AG04450 (cell line): Measurements from ENCODE around the gene RBM3. TPM values are rescaled to one million over a fixed set of nuclear protein-coding genes. Genes with fewer than 3 reads are reported as not detected.

ENCODE experiments used
- CTCF ChIA-PET: fragments of 300-600, 350-600 bp; formaldehyde crosslinking; extraction: SDS; loops from one replicate; lab custom pipeline; 2022; ENCODE audit warnings: antibody characterized with exemption, inconsistent platforms; lab: Charles Lee
- POLR2A ChIA-PET: fragments of 350-600 bp; formaldehyde crosslinking; extraction: SDS; loops from one replicate; lab custom pipeline; 2021; ENCODE audit warnings: antibody characterized with exemption, inconsistent platforms; lab: Yijun Ruan, JAX
- DNase-seq: peaks from one replicate; pipeline ENCODE4 v3.0.0-alpha.2; 2011; ENCODE audit warnings: low read depth, low spot score
- H3K27ac ChIP-seq: one replicate; pipeline ENCODE4 v1.5.1; 2012; ENCODE audit warnings: low read depth, low read length, control low read depth
- H3K27me3 ChIP-seq: one replicate; pipeline ENCODE4 v1.6.0; 2012; ENCODE audit warnings: low read length; ENCODE audit not compliant: control insufficient read depth, insufficient read depth
- H3K4me3 ChIP-seq: 2 replicates; pipeline ENCODE4 v1.5.1; 2011; ENCODE audit warnings: mild to moderate bottlenecking, low read depth, low read length, control low read depth
- H3K9me3 ChIP-seq: 2 replicates; pipeline ENCODE4 v1.5.1; 2012; ENCODE audit warnings: low read length; ENCODE audit not compliant: control insufficient read depth, insufficient read depth
- CTCF ChIP-seq: IDR thresholded peaks from 2 replicates; pipeline ENCODE4 v1.5.1; 2011; ENCODE audit warnings: low read depth, low read length, control low read depth, inconsistent platforms
- polyA plus RNA-seq: library from polyadenylated mRNA; depleted of rRNA; stranded (reverse); fragments of >200 nt; gene quantifications from 2 replicates; pipeline ENCODE4 v1.2.3, GENCODE V29; 2011; rRNA removed
- small RNA-seq: library from RNA; depleted of rRNA; stranded (forward); fragments of <200 nt; gene quantifications from one replicate; pipeline ENCODE3, GENCODE V24; 2012; ENCODE audit warnings: low read depth; ENCODE audit not compliant: insufficient read length

Gene RBM3
- polyA plus RNA-seq, 1 experiment, result 317 TPM

- Histone ChIP-seq H3K27ac (no peak overlapping the region), H3K9me3 (no peaks in the 10 kb centered on the region), H3K4me3 (no peak overlapping the region), H3K27me3 (no peaks in the 10 kb centered on the region)
- no peak for DNase-seq
- no peak for TF ChIP-seq CTCF
- CTCF ChIA-PET, result no interaction called here
- POLR2A ChIA-PET, result no interaction called here
Measured at GRCh38 chrX:48626401-48627298, 52.4 kb downstream of the RBM3 start.

Small RNA genes lying within 50 kb of the gene (small RNA-seq; reads per million reads assigned to genes)
- gene MRPL32P1, result not detected

Other genes starting within 250 kb of the RBM3 start
- not detected in 2 replicates for gene SSX3, start 217.8 kb upstream of the RBM3 start, polyA plus RNA-seq
- gene SSX4, start 190.9 kb upstream of the RBM3 start, polyA plus RNA-seq, result not detected in 2 replicates
- not detected in 2 replicates for gene SSX4B, start 162.5 kb upstream of the RBM3 start, polyA plus RNA-seq
- gene SLC38A5, start 104.2 kb upstream of the RBM3 start, polyA plus RNA-seq, result 19.1 and 22.3 TPM in 2 replicates
- 19.7 and 26.3 TPM in 2 replicates for gene FTSJ1, start 98.3 kb upstream of the RBM3 start, polyA plus RNA-seq
- 8.4 and 11.6 TPM in 2 replicates for gene PORCN, start 65.5 kb upstream of the RBM3 start, polyA plus RNA-seq
- gene EBP, start 52.7 kb upstream of the RBM3 start, polyA plus RNA-seq, result 19.8 and 23.8 TPM in 2 replicates
- gene TBC1D25, start 34.8 kb upstream of the RBM3 start, polyA plus RNA-seq, result 7.9 and 9.3 TPM in 2 replicates
- gene WDR13, start 23.0 kb downstream of the RBM3 start, polyA plus RNA-seq, result 24.1 and 50.3 TPM in 2 replicates
- gene WAS, start 109.3 kb downstream of the RBM3 start, polyA plus RNA-seq, result 0.14 TPM in 1 of 2 replicates, not detected in the other
- gene SUV39H1, start 122.2 kb downstream of the RBM3 start, polyA plus RNA-seq, result 2.4 and 3.1 TPM in 2 replicates
- gene GLOD5, start 187.3 kb downstream of the RBM3 start, polyA plus RNA-seq, result not detected in 2 replicates
- not detected in 2 replicates for gene GATA1, start 212.1 kb downstream of the RBM3 start, polyA plus RNA-seq
- gene HDAC6, start 227.6 kb downstream of the RBM3 start, polyA plus RNA-seq, result 20.5 and 22.8 TPM in 2 replicates